Skeletal muscle tissue (tissue), 4 donors: Measurements from ENCODE around the gene CSTPP1. TPM values are rescaled to one million over a fixed set of nuclear protein-coding genes. Genes with fewer than 3 reads are reported as not detected.
"Not testable (repeated sequence)": the region's sequence is repeated elsewhere in the genome, so short reads cannot be mapped to it uniquely, and the experiment has no call there.

ENCODE experiments used
- H3K27ac ChIP-seq: one replicate; pipeline ENCODE4 v1.7.0; 2013; ENCODE audit warnings: mild to moderate bottlenecking, low read depth, low read length, inconsistent platforms
- H3K27me3 ChIP-seq, 3 donors: one replicate each; pipeline ENCODE4 v1.7.0; 2013; ENCODE audit warnings: low read length in 3 of 3; ENCODE audit not compliant: control insufficient read depth in 3 of 3, insufficient read depth in 3 of 3
- H3K36me3 ChIP-seq, 3 donors: one replicate each; pipeline ENCODE4 v1.7.0; 2013; ENCODE audit warnings: low read length in 3 of 3; ENCODE audit not compliant: control insufficient read depth in 3 of 3, insufficient read depth in 3 of 3
- H3K4me1 ChIP-seq, 3 donors: one replicate each; pipeline ENCODE4 v1.7.0; 2013; ENCODE audit warnings: low read length in 3 of 3, mild to moderate bottlenecking in 3 of 3; ENCODE audit not compliant: control insufficient read depth in 3 of 3, insufficient read depth in 3 of 3
- H3K4me3 ChIP-seq, 3 donors: one replicate each; pipeline ENCODE4 v1.7.0; 2013; ENCODE audit warnings: low read length in 3 of 3
- H3K9ac ChIP-seq, 3 donors: one replicate each; pipeline ENCODE4 v1.7.0; 2013; ENCODE audit warnings: low read length in 3 of 3, mild to moderate bottlenecking in 3 of 3, moderate library complexity in 2 of 3, low read depth in 1 of 3
- H3K9me3 ChIP-seq, 3 donors: one replicate each; pipeline ENCODE4 v1.7.0; 2013; ENCODE audit warnings: low read length in 3 of 3; ENCODE audit not compliant: control insufficient read depth in 3 of 3
- total RNA-seq: library from RNA; depleted of rRNA; stranded (reverse); fragments of >200 nt; gene quantifications from one replicate; pipeline ENCODE4 v1.2.3, GENCODE V29; 2014
- donor health status: Osteomylitis.

The CSTPP1 gene
- total RNA-seq, 1 donor from 2014 or later, result 16.7 TPM

DNA sequence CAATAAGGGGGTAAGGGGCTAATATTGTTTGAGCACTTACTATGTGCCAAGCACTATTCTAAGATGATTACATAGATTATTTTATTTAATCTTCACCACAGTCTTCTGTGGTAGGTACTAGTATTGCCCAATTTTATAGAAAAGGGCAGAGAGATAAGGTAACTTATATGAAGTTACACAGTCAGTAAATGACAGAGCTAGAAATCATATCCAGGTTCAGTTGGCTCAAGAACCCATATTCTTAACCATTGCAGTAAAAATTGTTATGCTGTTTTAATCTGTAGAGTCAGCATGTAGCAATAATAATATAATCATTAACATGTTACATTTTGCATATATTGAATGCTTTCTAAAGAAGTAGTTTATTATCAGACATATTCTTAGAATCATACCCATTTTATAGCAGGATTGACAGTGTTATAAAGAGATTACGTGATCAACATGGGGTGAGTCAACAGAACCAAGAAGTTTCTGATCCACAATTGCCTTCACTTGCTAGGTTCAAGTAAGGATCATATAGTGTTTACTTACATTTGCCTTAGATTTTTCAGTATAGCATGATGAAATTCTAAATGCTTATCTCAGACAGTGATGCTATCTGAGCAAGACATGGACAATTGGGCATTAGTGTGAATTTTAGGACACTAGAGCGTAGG, 46.4 kb downstream of the CSTPP1 start:
- H3K9me3 ChIP-seq, result no peaks in the 10 kb centered on the region
- no peak overlapping the region for H3K27ac ChIP-seq
- H3K4me1 ChIP-seq, result no peaks in the 10 kb centered on the region
- H3K4me3 ChIP-seq, result no peak overlapping the region
- H3K9ac ChIP-seq, result no peak overlapping the region
- no peaks in the 10 kb centered on the region for H3K36me3 ChIP-seq
- H3K27me3 ChIP-seq, result no peaks in the 10 kb centered on the region

DNA sequence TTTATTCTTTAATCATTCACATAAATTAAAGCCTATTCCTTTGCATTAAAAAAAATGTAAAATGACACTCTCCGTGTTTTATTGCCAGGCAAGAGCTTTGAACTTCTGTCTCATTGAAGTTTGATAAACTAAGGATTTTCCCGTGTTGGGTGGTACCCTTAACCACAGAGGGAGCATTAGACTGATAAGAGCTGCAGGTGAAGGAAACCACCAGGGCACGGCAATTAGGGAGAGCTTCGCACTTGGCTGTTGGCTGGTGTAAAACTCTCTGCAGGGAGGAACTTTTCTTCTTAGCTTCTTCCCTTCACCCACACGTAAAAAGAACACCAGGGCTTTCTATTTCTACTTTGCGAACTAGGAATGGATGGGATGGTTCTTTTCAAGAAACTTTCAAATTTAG, 47.0 kb downstream of the CSTPP1 start:
- Histone ChIP-seq H3K9ac (no peak overlapping the region), H3K27ac (no peak overlapping the region), H3K36me3 (no peaks in the 10 kb centered on the region), H3K4me3 (no peak overlapping the region), H3K27me3 (no peaks in the 10 kb centered on the region), H3K4me1 (no peaks in the 10 kb centered on the region), H3K9me3 (no peaks in the 10 kb centered on the region)

DNA sequence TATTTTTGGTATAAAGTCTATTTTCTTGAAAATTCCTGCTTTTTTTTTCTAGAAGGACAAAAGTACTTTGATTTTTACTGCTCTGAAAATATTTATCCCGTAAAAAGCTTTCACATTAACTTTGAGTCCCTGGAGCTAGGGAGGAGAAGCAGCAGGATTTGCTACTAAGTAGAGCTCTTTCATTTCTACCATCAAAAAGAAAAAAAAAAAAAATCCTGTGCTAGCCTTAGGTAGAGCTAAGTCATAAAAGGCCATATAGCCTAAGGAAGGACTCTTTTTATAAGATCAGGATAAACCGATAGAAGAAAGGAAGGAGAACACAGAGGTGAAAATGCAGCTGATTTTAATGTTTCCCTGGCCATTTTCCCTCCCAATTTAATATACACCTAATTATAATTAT, 48.0 kb downstream of the CSTPP1 start:
- H3K9me3 ChIP-seq, result no peaks in the 10 kb centered on the region
- H3K27ac ChIP-seq, result no peak overlapping the region
- no peak overlapping the region for H3K9ac ChIP-seq
- no peaks in the 10 kb centered on the region for H3K4me1 ChIP-seq
- no peaks in the 10 kb centered on the region for H3K27me3 ChIP-seq
- H3K4me3 ChIP-seq, result no peak overlapping the region
- no peaks in the 10 kb centered on the region for H3K36me3 ChIP-seq

DNA sequence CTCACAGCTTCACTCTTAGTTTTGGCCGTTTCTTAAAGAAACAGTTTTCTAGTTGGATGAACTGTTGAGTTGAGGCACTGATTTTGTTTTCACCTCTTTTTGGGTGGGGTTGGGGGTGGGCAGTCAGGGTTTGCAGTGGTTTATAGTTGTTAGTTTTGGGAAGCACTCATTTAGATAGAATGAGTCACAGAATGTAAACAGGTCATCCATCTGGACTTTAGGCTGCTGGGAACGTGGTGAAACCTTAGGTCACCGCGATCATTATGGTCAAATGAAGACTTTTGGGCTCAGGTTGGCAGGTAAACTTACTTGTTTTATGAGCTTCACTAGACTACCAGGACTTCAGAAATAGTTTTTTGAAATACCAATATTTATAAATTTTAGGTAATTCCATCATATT, 48.4 kb downstream of the CSTPP1 start:
- H3K27me3 ChIP-seq, result no peaks in the 10 kb centered on the region
- H3K36me3 ChIP-seq, result no peaks in the 10 kb centered on the region
- H3K27ac ChIP-seq, result no peak overlapping the region
- no peak overlapping the region for H3K4me3 ChIP-seq
- H3K4me1 ChIP-seq, result no peaks in the 10 kb centered on the region
- no peaks in the 10 kb centered on the region for H3K9me3 ChIP-seq
- H3K9ac ChIP-seq, result no peak overlapping the region

DNA sequence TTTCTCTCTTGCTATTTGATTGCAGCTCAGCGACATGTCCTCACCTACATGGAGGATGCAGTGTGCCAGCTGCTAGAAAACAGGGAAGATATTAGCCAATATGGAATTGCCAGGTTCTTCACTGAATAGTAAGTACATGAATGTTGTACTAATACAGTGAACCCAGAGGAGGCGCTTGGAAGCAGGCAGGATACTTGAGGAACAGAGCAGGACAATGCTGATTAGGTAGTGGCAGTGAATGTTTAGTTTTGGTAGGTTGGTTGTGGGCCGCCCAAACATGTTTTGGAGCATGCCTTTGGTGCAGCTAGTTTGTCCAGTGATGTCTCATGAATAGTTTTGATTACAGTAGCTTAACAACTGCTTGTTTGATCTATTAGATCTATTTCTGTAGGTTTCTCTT, 50.6 kb downstream of the CSTPP1 start:
- Histone ChIP-seq H3K9me3 (no peaks in the 10 kb centered on the region), H3K27ac (no peak overlapping the region), H3K9ac (no peak overlapping the region), H3K4me1 (no peaks in the 10 kb centered on the region), H3K36me3 (no peaks in the 10 kb centered on the region), H3K4me3 (no peak overlapping the region), H3K27me3 (no peaks in the 10 kb centered on the region)

DNA sequence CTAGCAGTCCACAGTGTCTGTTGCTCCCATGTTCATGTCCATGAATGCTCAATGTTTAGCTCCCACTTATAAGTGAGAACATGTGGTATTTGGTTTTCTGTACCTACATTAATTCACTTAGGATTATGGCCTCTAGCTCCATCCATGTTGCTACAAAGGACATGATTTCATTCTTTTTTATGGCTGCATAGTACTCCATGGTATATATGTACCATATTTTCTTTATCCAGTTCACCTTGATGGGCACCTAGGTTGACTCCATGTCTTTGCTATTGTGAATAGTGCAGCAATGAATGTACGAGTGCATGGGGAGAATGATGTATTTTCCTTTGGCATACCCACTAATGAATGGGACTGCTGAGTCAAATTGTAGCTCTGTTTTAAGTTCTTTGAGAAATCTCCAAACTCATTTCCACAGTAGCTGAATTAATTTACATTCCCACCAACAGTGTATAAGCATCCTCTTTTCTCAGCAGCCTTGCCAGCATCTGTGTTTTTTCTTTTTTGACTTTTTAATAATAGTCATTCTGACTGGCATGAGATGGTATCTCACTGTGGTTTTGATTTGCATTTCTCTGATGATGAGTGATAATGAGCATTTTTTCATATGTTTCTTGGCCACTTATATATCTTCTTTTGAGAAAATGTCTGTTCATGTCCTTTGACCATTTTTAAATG, 53.4 kb downstream of the CSTPP1 start:
- not testable (repeated sequence) for H3K4me3 ChIP-seq, H3K27me3 ChIP-seq, H3K9me3 ChIP-seq, H3K36me3 ChIP-seq, H3K27ac ChIP-seq, H3K4me1 ChIP-seq, H3K9ac ChIP-seq

DNA sequence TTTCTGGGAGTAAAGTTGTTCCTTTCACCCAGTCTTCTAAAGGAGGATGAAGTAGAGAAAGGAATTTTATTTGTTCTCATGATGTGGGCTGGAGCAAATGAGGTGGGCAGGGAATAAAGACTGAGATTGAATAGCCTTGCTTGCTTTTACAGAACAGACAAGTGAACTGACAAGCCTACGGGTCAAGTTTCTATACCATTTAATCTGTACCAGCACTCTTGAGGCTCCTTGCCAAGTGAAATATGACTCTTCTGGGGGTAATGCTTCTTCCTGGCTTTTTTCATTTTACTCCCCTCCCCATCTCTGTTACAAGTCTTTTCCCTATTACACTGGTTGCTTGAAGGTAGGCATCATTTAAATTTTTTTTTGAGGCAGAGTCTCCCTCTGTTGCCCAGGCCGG, 54.8 kb downstream of the CSTPP1 start:
- H3K36me3 ChIP-seq, result no peaks in the 10 kb centered on the region
- H3K4me3 ChIP-seq, result no peak overlapping the region
- H3K9ac ChIP-seq, result no peak overlapping the region
- H3K27me3 ChIP-seq, result no peaks in the 10 kb centered on the region
- no peak overlapping the region for H3K27ac ChIP-seq
- H3K9me3 ChIP-seq, result no peaks in the 10 kb centered on the region
- no peaks in the 10 kb centered on the region for H3K4me1 ChIP-seq

DNA sequence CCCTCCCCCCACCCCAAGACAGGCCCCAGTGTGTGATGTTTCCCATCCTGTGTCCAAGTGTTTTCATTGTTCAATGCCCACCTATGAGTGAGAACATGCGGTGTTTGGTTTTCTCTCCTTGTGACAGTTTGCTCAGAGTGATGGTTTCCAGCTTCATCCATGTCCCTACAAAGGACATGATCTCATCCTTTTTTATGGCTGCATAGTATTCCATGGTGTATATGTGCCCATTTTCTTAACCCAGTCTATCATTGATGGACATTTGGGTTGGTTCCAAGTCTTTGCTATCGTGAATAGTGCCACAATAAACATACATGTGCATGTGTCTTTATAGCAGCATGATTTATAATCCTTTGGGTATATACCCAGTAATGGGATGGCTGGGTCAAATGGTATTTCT, 55.8 kb downstream of the CSTPP1 start:
- H3K27me3 ChIP-seq, H3K4me3 ChIP-seq, H3K9me3 ChIP-seq, H3K27ac ChIP-seq, H3K4me1 ChIP-seq, H3K9ac ChIP-seq, H3K36me3 ChIP-seq: not testable (repeated sequence)

DNA sequence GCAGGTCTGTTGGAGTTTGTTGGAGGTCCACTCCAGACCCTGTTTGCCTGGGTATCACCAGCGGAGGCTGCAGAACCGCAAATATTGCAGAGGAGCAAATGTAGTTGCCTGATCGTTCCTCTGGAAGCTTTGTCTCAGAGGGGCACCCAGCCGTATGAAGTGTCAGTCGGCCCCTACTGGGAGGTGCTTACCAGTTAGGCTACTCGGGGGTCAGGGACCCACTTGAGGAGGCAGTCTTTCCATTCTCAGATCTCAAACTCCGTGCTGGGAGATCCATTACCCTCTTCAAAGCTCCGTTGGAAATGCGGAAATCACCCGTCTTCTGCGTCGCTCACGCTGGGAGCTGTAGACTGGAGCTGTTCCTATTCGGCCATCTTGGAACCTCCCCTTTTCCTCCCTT, 61.2 kb downstream of the CSTPP1 start:
- not testable (repeated sequence) for H3K27ac ChIP-seq

DNA sequence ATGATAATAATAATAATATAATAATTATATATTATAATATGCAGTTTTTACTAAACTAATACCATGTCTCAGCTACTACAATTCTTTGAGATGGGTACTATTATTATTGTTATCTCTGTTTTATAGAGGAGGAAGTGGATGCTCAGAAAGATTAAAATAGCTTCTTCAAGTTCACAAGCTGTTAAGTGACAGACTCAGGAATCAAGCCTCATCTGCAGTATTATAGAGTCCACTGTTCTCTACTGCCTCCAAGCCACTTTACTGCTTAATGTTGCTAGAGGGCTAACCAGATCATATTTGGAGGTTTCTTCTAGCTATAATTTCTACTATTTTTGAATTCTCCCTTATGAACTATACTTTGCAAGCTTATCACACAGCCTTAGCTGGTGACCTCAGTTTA, 62.7 kb downstream of the CSTPP1 start:
- Histone ChIP-seq H3K36me3 (no peaks in the 10 kb centered on the region), H3K9ac (no peak overlapping the region), H3K4me1 (peaks cover 5 to 9% (median 5%) of the 10 kb centered on the region in 3 donors), H3K27ac (no peak overlapping the region), H3K9me3 (no peaks in the 10 kb centered on the region), H3K27me3 (no peaks in the 10 kb centered on the region), H3K4me3 (no peak overlapping the region)

More for the DNA sequence above, 61.2 kb downstream of the CSTPP1 start:
- not testable (repeated sequence) for H3K9me3 ChIP-seq, H3K4me3 ChIP-seq, H3K27me3 ChIP-seq, H3K9ac ChIP-seq, H3K4me1 ChIP-seq, H3K36me3 ChIP-seq
